ENCODE results near the gene PZP. TPM values are rescaled to one million over a fixed set of nuclear protein-coding genes. Genes with fewer than 3 reads are reported as not detected.

Gene PZP
- total RNA-seq, 1 experiment from 2014 or later = not detected

GRCh38 chr12:9244894-9245293 is 36.7 kb upstream of the PZP start:
- Histone ChIP-seq H3K23me2 (ENCODE audit: insufficient read length, low read depth, low read length, poor library complexity, severe bottlenecking) (no peaks in the 10 kb centered on the region), H3K56ac (ENCODE audit: insufficient read length, low read depth, low read length) (no peak overlapping the region), H3K79me2 (ENCODE audit: insufficient read depth, low read length) (no peaks in the 10 kb centered on the region), H4K5ac (ENCODE audit: insufficient read length, low read depth, low read length) (no peak overlapping the region), H3K18ac (ENCODE audit: insufficient read length, low read depth, low read length) (no peak overlapping the region), H2AFZ (ENCODE audit: low read length) (no peak overlapping the region), H3T11ph (ENCODE audit: low read length) (no peak overlapping the region), H4K8ac (replicated peaks; ENCODE audit: insufficient read length, low read depth, low read length) (no peak overlapping the region), H4K20me1 (ENCODE audit: control insufficient read depth, insufficient read depth, insufficient read length) (no peaks in the 10 kb centered on the region), H2BK15ac (ENCODE audit: low read depth, low read length) (no peak overlapping the region), H4K91ac (ENCODE audit: insufficient read length, low read depth, low read length) (no peak overlapping the region), H3K23ac (ENCODE audit: insufficient read length, low read depth, low read length) (no peak overlapping the region), H3K27me3 (ENCODE audit: insufficient read depth, low read length) (no peaks in the 10 kb centered on the region), H3K4ac (ENCODE audit: low read depth, low read length) (no peak overlapping the region), H3K4me1 (ENCODE audit: insufficient read depth, low read length) (no peaks in the 10 kb centered on the region), H3K9me3 (ENCODE audit: control insufficient read depth, low read depth, low read length) (no peaks in the 10 kb centered on the region), H3K27ac (ENCODE audit: insufficient read length, low read depth, low read length) (no peak overlapping the region), H3K4me2 (ENCODE audit: insufficient read depth, insufficient read length, low read length) (no peak overlapping the region), H2BK120ac (ENCODE audit: low read depth, low read length, poor library complexity, severe bottlenecking) (no peak overlapping the region), H3K14ac (ENCODE audit: insufficient read depth, low read length) (no peak overlapping the region; the same call in 1 of the 2 replicates), H2AK5ac (ENCODE audit: insufficient read length, low read length) (no peak overlapping the region), H2BK12ac (ENCODE audit: insufficient read length, low read depth, low read length) (no peak overlapping the region), H2BK5ac (ENCODE audit: insufficient read length, low read length) (no peak overlapping the region), H2BK20ac (ENCODE audit: low read depth, low read length, poor library complexity, severe bottlenecking) (no peak overlapping the region), H3K9ac (ENCODE audit: extremely low read depth, insufficient read length, low read length) (no peak overlapping the region), H3K79me1 (ENCODE audit: insufficient read depth, low read depth, low read length, poor library complexity, severe bottlenecking) (no peaks in the 10 kb centered on the region)
- Mint-ChIP-seq H3K9me3 (no peaks in the 10 kb centered on the region; a peak in 1 of 5 replicates), H3K36me3 (ENCODE audit: insufficient read depth in 1 of 3, low read depth in 3 of 3) (no peaks in the 10 kb centered on the region), H3K4me1 (no peaks in the 10 kb centered on the region), H3K27me3 (ENCODE audit: low read depth) (no peaks in the 10 kb centered on the region), H3K27ac (no peak overlapping the region), H3K4me3 (no peak overlapping the region)
- WGBS (ENCODE audit: extremely low coverage, insufficient read length, low lambda C conversion rate) = no CpG with 5 or more reads among the region's 6 CpGs
- TF ChIP-seq CTCF (conservative IDR thresholded peaks at IDR 0.05) = no peak
- no peak for DNase-seq

All from H9 (cell line).